Measurements from ENCODE around the gene TSPAN13. TPM values are rescaled to one million over a fixed set of nuclear protein-coding genes. Genes with fewer than 3 reads are reported as not detected.

Gene TSPAN13
- total RNA-seq, 1 experiment from 2014 or later: 80.8 TPM

DNA sequence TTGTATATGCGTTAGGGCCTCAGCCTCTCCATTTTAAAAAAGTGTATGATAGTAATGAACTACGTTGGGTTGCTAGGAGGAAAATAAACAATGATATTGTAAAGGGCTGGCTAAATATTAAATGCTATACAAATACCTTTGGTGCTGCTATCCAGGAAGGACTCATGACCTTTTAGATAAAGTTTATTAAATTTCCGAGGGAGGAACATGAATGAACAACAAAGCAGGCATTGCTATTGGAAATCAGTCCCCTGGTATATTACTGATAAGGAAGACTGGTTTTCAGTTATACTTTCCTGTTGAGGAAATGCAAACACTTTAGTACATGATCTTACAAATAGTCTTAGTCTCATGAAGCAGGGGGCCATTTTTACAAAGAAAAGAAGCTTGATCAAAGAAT is 68.5 kb downstream of the TSPAN13 start:
- POLR2A ChIA-PET: interaction anchor here (0.6 kb wide), 1 partner anchor 409 kb away, joined by 3 read pairs; no protein-coding TSS in a partner anchor
- H3K27ac ChIP-seq (ENCODE audit: low read length): no peak overlapping the region
- DNase-seq (ENCODE audit: low read depth, low spot score): no peak
- no peaks in the 10 kb centered on the region for H3K27me3 ChIP-seq (ENCODE audit: control insufficient read depth, insufficient read depth, low read length)
- no peak overlapping the region for H3K4me3 ChIP-seq (ENCODE audit: low read depth in 2 of 2, low read length in 2 of 2)
- BruUV-seq (replicated peaks): no TSS peak
- CTCF ChIA-PET: no interaction called here
- no peaks in the 10 kb centered on the region for H3K36me3 ChIP-seq (ENCODE audit: control insufficient read depth, insufficient read depth, low read length)
- TF ChIP-seq SIN3A (IDR thresholded peaks at IDR 0.05; ENCODE audit: borderline replicate concordance, insufficient read depth, low read depth, low read length): no peak
- TF ChIP-seq POLR2AphosphoS5 (IDR thresholded peaks at IDR 0.05; ENCODE audit: low read depth, low read length): no peak
- TF ChIP-seq, protein P1, sequence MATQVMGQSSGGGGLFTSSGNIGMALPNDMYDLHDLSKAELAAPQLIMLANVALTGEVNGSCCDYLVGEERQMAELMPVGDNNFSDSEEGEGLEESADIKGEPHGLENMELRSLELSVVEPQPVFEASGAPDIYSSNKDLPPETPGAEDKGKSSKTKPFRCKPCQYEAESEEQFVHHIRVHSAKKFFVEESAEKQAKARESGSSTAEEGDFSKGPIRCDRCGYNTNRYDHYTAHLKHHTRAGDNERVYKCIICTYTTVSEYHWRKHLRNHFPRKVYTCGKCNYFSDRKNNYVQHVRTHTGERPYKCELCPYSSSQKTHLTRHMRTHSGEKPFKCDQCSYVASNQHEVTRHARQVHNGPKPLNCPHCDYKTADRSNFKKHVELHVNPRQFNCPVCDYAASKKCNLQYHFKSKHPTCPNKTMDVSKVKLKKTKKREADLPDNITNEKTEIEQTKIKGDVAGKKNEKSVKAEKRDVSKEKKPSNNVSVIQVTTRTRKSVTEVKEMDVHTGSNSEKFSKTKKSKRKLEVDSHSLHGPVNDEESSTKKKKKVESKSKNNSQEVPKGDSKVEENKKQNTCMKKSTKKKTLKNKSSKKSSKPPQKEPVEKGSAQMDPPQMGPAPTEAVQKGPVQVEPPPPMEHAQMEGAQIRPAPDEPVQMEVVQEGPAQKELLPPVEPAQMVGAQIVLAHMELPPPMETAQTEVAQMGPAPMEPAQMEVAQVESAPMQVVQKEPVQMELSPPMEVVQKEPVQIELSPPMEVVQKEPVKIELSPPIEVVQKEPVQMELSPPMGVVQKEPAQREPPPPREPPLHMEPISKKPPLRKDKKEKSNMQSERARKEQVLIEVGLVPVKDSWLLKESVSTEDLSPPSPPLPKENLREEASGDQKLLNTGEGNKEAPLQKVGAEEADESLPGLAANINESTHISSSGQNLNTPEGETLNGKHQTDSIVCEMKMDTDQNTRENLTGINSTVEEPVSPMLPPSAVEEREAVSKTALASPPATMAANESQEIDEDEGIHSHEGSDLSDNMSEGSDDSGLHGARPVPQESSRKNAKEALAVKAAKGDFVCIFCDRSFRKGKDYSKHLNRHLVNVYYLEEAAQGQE (IDR thresholded peaks at IDR 0.05; ENCODE audit: insufficient read depth in 1 of 2, low read depth in 2 of 2, low read length in 1 of 2): no peak
- TF ChIP-seq TCF7L2 (IDR thresholded peaks at IDR 0.05; ENCODE audit: low read depth, low read length): no peak
- TF ChIP-seq, protein P2, sequence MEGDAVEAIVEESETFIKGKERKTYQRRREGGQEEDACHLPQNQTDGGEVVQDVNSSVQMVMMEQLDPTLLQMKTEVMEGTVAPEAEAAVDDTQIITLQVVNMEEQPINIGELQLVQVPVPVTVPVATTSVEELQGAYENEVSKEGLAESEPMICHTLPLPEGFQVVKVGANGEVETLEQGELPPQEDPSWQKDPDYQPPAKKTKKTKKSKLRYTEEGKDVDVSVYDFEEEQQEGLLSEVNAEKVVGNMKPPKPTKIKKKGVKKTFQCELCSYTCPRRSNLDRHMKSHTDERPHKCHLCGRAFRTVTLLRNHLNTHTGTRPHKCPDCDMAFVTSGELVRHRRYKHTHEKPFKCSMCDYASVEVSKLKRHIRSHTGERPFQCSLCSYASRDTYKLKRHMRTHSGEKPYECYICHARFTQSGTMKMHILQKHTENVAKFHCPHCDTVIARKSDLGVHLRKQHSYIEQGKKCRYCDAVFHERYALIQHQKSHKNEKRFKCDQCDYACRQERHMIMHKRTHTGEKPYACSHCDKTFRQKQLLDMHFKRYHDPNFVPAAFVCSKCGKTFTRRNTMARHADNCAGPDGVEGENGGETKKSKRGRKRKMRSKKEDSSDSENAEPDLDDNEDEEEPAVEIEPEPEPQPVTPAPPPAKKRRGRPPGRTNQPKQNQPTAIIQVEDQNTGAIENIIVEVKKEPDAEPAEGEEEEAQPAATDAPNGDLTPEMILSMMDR (IDR thresholded peaks at IDR 0.05): no peak
- in situ Hi-C loops (cut with HindIII; ENCODE audit: low pct_unique_long_range_greater_than_20kb, low sequenced_read_pairs) (no loop called here), intact Hi-C loops (cut with micrococcal nuclease; ENCODE audit: unreplicated experiment) (no loop called here)
- H3K4me1 ChIP-seq (ENCODE audit: control insufficient read depth, insufficient read depth, low read length): no peaks in the 10 kb centered on the region
- ATAC-seq: no peak
- H3K9me3 ChIP-seq (ENCODE audit: control insufficient read depth, insufficient read depth, low read depth, low read length): no peaks in the 10 kb centered on the region

DNA sequence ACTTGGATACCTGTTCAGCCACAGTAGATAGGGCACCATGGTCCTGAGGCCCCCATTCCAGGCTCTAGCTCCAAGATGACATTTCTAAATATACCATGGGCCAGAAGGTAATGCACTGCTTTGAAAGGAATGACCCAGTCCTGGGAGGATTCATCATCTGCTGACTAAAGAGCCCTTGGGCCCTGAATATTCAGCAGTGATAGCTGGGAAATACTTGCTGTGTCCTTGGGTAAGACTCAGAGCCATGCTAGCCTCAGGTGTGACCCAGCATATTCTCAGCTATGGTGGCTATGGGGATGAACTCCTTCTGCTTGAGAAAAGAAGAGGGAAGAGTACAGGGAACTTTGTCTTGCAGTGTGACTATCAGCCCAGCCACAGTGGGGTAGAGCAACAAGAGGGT is 72.5 kb downstream of the TSPAN13 start:
- CTCF ChIA-PET: no interaction called here
- Histone ChIP-seq H3K4me1 (ENCODE audit: control insufficient read depth, insufficient read depth, low read length) (no peaks in the 10 kb centered on the region), H3K27me3 (ENCODE audit: control insufficient read depth, insufficient read depth, low read length) (no peaks in the 10 kb centered on the region), H3K27ac (ENCODE audit: low read length) (peak overlapping the region; percentile 20; the same call in 1 of the 2 replicates), H3K4me3 (ENCODE audit: low read depth in 2 of 2, low read length in 2 of 2) (no peak overlapping the region), H3K36me3 (ENCODE audit: control insufficient read depth, insufficient read depth, low read length) (no peaks in the 10 kb centered on the region), H3K9me3 (ENCODE audit: control insufficient read depth, insufficient read depth, low read depth, low read length) (0 out of 2 replicates have a peak, but pooled peaks cover 5% of the 10 kb centered on the region)
- no peak for TF ChIP-seq POLR2AphosphoS5 (IDR thresholded peaks at IDR 0.05; ENCODE audit: low read depth, low read length)
- TF ChIP-seq, protein P2 (IDR thresholded peaks at IDR 0.05): no peak
- TF ChIP-seq, protein P1 (IDR thresholded peaks at IDR 0.05; ENCODE audit: insufficient read depth in 1 of 2, low read depth in 2 of 2, low read length in 1 of 2): no peak
- no peak for TF ChIP-seq TCF7L2 (IDR thresholded peaks at IDR 0.05; ENCODE audit: low read depth, low read length)
- no peak for TF ChIP-seq SIN3A (IDR thresholded peaks at IDR 0.05; ENCODE audit: borderline replicate concordance, insufficient read depth, low read depth, low read length)
- BruUV-seq (replicated peaks): no TSS peak
- in situ Hi-C loops (cut with HindIII; ENCODE audit: low pct_unique_long_range_greater_than_20kb, low sequenced_read_pairs) (no loop called here), intact Hi-C loops (cut with micrococcal nuclease; ENCODE audit: unreplicated experiment) (no loop called here)
- POLR2A ChIA-PET: no interaction called here
- no peak for ATAC-seq
- no peak for DNase-seq (ENCODE audit: low read depth, low spot score)
